ENCODE measurements around the gene GALNT15. TPM values are rescaled to one million over a fixed set of nuclear protein-coding genes. Genes with fewer than 3 reads are reported as not detected.
A peak's percentile ranks its signal among the peaks of the same experiment; 100 is the strongest.

GALNT15 gene
- polyA plus RNA-seq, 1 experiment = 5.4 TPM

- no peak for TF ChIP-seq CTCF (IDR thresholded peaks at IDR 0.05; ENCODE audit: insufficient read depth, low read depth, low read length)
- no peaks in the 10 kb centered on the region for H3K27me3 ChIP-seq (ENCODE audit: control insufficient read depth, insufficient read depth, low read length)
- DNase-seq (ENCODE audit: low read depth) = no peak
- POLR2A ChIA-PET = no interaction called here
- H3K4me3 ChIP-seq (ENCODE audit: low read depth, low read length) = no peak overlapping the region
- peaks cover 3% of the 10 kb centered on the region for H3K36me3 ChIP-seq (ENCODE audit: control insufficient read depth, insufficient read depth, low read length)
- CTCF ChIA-PET = interaction anchor here (1.2 kb wide), 1 partner anchor 22 kb away, joined by 3 read pairs; no protein-coding TSS in a partner anchor
These were observed 98.1 kb downstream of the GALNT15 start for GRCh38 chr3:16272588-16272987.

GRCh38 chr3:16273867-16274266, 99.4 kb downstream of the GALNT15 start:
- H3K27me3 ChIP-seq (ENCODE audit: control insufficient read depth, insufficient read depth, low read length) = no peaks in the 10 kb centered on the region
- no peak overlapping the region for H3K4me3 ChIP-seq (ENCODE audit: low read depth, low read length)
- DNase-seq (ENCODE audit: low read depth) = no peak
- ChIA-PET CTCF (no interaction called here), POLR2A (no interaction called here)
- H3K36me3 ChIP-seq (ENCODE audit: control insufficient read depth, insufficient read depth, low read length) = peaks cover 3% of the 10 kb centered on the region
- TF ChIP-seq CTCF (IDR thresholded peaks at IDR 0.05; ENCODE audit: insufficient read depth, low read depth, low read length) = no peak

- Histone ChIP-seq H3K36me3 (ENCODE audit: control insufficient read depth, insufficient read depth, low read length) (peaks cover 3% of the 10 kb centered on the region; the same call in 1 of the 2 replicates), H3K27me3 (ENCODE audit: control insufficient read depth, insufficient read depth, low read length) (no peaks in the 10 kb centered on the region), H3K4me3 (ENCODE audit: low read depth, low read length) (no peak overlapping the region)
- DNase-seq (ENCODE audit: low read depth) = peak; percentile 10
- CTCF ChIA-PET = interaction anchor here (0.9 to 1.9 kb wide), 3 partner anchors 9 to 274 kb away, joined by 3 to 5 read pairs (median 4); no protein-coding TSS in a partner anchor
- no peak for TF ChIP-seq CTCF (IDR thresholded peaks at IDR 0.05; ENCODE audit: insufficient read depth, low read depth, low read length)
- POLR2A ChIA-PET = no interaction called here
These were observed 103.0 kb downstream of the GALNT15 start for GRCh38 chr3:16277471-16277870.

- CTCF ChIA-PET = interaction anchor here (0.7 to 1.9 kb wide), 2 partner anchors 37 to 272 kb away, joined by 3 to 5 read pairs; no protein-coding TSS in a partner anchor
- no peak for TF ChIP-seq CTCF (IDR thresholded peaks at IDR 0.05; ENCODE audit: insufficient read depth, low read depth, low read length)
- H3K27me3 ChIP-seq (ENCODE audit: control insufficient read depth, insufficient read depth, low read length) = no peaks in the 10 kb centered on the region
- H3K4me3 ChIP-seq (ENCODE audit: low read depth, low read length) = no peak overlapping the region
- DNase-seq (ENCODE audit: low read depth) = no peak
- H3K36me3 ChIP-seq (ENCODE audit: control insufficient read depth, insufficient read depth, low read length) = peaks cover 2% of the 10 kb centered on the region; the same call in 1 of the 2 replicates
- POLR2A ChIA-PET = no interaction called here
These were observed 104.7 kb downstream of the GALNT15 start for GRCh38 chr3:16279010-16279801.

- ChIA-PET POLR2A (no interaction called here), CTCF (interaction anchor here (0.6 to 2.6 kb wide), 3 partner anchors 10 to 271 kb away, joined by 3 to 10 read pairs (median 4); no protein-coding TSS in a partner anchor)
These were observed 106.2 kb downstream of the GALNT15 start for GRCh38 chr3:16280671-16281070.

More at GRCh38 chr3:16280671-16281070, 106.2 kb downstream of the GALNT15 start:
- H3K27me3 ChIP-seq (ENCODE audit: control insufficient read depth, insufficient read depth, low read length) = no peaks in the 10 kb centered on the region
- peak; percentile 45 for DNase-seq (ENCODE audit: low read depth)
- 0 out of 2 replicates have a peak, but pooled peaks cover 1% of the 10 kb centered on the region for H3K36me3 ChIP-seq (ENCODE audit: control insufficient read depth, insufficient read depth, low read length)
- no peak for TF ChIP-seq CTCF (IDR thresholded peaks at IDR 0.05; ENCODE audit: insufficient read depth, low read depth, low read length)
- no peak overlapping the region for H3K4me3 ChIP-seq (ENCODE audit: low read depth, low read length)

Data from BJ (cell line).